IPS-18c (cell line): Measurements from ENCODE around the gene DISC1.
"Not testable (repeated sequence)": the region's sequence is repeated elsewhere in the genome, so short reads cannot be mapped to it uniquely, and the experiment has no call there.

Source experiments
- H3K4me3 ChIP-seq: 2 replicates; pipeline ENCODE4 v1.7.0; 2013; ENCODE audit warnings: low read depth, mild to moderate bottlenecking, low read length, moderate library complexity; ENCODE audit not compliant: insufficient read depth
- H3K9me3 ChIP-seq: one replicate; pipeline ENCODE4 v1.6.1; 2013; ENCODE audit warnings: mild to moderate bottlenecking, low read length, moderate library complexity; ENCODE audit not compliant: control insufficient read depth, insufficient read depth

DISC1 gene

GRCh38 chr1:231761252-231761651, 134.7 kb downstream of the DISC1 start:
- no peak overlapping the region for H3K4me3 ChIP-seq
- peaks cover 3% of the 10 kb centered on the region for H3K9me3 ChIP-seq

- no peak overlapping the region for H3K4me3 ChIP-seq
- peaks cover 3% of the 10 kb centered on the region for H3K9me3 ChIP-seq
Measured at GRCh38 chr1:231761747-231762541, 135.4 kb downstream of the DISC1 start.

- Histone ChIP-seq H3K4me3 (no peak overlapping the region), H3K9me3 (peaks cover 3% of the 10 kb centered on the region)
Measured at GRCh38 chr1:231763456-231763855, 136.9 kb downstream of the DISC1 start.

GRCh38 chr1:231765825-231766224, 139.2 kb downstream of the DISC1 start:
- not testable (repeated sequence) for H3K9me3 ChIP-seq, H3K4me3 ChIP-seq

- Histone ChIP-seq H3K9me3 (peaks cover 3% of the 10 kb centered on the region), H3K4me3 (no peak overlapping the region)
Measured at GRCh38 chr1:231767471-231767870, 140.9 kb downstream of the DISC1 start.

DNA sequence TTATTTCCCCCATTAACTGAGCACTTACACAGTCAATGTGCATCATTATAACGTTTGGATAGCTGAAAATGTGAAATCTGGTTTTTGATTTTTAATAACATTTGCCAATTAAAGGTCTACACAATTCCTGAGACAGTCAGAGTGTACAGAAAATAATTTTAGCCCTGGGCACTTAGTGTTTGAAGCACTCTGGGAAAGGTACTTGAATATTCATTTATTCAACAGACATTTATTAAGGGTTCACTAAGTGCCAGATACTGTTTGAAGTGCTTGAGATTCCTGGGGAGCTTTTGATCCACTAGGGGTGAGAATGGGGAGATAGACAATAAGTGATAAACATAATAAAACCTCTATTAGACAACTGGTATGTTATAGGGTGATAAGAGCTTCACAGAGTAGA, 141.8 kb downstream of the DISC1 start:
- peaks cover 3% of the 10 kb centered on the region for H3K9me3 ChIP-seq
- no peak overlapping the region for H3K4me3 ChIP-seq

DNA sequence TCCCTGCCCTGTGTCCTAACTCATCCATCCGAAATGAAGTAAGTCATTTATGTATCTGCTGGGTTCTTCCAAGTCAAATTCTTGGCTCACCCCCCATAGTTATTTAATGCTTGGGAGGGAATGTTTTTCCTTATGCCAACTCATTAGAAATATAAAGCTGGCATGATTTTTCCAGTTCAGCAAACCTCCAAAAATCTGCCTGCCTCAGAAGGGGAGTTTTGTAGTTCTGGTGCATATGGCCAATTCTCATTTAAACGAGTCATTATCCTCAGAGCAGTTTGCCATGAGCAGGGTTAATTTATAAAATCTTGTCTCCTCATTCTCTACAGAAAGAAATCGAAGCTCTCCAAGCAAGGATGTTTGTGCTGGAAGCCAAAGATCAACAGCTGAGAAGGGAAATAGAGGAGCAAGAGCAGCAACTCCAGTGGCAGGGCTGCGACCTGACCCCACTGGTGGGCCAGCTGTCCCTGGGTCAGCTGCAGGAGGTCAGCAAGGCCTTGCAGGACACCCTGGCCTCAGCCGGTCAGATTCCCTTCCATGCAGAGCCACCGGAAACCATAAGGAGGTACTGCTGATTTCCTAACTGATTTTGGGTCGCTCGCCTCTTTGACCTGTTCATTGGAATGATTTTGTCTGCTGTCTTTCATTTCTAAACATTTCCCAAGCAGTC, 144.1 kb downstream of the DISC1 start:
- no peaks in the 10 kb centered on the region for H3K9me3 ChIP-seq
- no peak overlapping the region for H3K4me3 ChIP-seq

GRCh38 chr1:231774719-231775335, 148.2 kb downstream of the DISC1 start:
- H3K4me3 ChIP-seq = no peak overlapping the region

DNA sequence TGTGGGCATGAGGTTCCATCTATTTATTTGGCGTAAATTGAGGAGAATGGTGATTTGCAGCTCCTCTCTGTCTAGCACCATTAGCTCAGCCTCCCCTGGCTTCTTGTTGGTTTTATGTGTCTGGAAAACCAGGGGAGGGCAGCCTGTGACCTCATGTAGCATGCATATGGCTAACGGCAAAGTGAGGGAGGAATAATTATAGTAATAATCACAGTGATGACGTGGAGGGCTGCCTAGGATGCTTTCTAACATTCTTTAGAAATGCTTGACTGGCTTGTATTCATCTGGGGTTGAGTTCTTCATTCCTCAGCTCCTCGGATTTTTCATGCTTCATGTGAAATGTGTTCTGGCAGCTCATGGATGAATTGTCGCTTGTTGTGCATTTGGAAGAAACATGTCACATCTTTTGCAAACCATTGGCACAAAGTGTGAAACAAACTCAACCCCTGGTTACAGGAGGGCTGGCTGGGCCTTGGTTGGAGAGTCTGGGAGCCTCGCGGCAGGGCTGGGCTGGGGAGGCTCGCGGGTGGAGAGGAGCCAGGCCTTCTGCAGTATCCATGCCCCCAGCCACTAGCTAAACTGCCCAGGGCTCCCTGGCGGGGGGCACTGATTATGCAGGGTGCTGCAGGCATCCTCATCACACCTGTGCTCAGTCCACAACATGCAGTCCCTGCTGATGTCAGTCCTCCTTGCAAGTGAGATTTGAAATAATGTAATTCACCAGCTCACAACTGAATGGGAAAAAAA, 149.6 kb downstream of the DISC1 start:
- Histone ChIP-seq H3K9me3 (no peaks in the 10 kb centered on the region), H3K4me3 (no peak overlapping the region)

More at GRCh38 chr1:231774719-231775335, 148.2 kb downstream of the DISC1 start:
- H3K9me3 ChIP-seq = no peaks in the 10 kb centered on the region

GRCh38 chr1:231776757-231777062, 150.1 kb downstream of the DISC1 start:
- Histone ChIP-seq H3K9me3 (no peaks in the 10 kb centered on the region), H3K4me3 (no peak overlapping the region)

DNA sequence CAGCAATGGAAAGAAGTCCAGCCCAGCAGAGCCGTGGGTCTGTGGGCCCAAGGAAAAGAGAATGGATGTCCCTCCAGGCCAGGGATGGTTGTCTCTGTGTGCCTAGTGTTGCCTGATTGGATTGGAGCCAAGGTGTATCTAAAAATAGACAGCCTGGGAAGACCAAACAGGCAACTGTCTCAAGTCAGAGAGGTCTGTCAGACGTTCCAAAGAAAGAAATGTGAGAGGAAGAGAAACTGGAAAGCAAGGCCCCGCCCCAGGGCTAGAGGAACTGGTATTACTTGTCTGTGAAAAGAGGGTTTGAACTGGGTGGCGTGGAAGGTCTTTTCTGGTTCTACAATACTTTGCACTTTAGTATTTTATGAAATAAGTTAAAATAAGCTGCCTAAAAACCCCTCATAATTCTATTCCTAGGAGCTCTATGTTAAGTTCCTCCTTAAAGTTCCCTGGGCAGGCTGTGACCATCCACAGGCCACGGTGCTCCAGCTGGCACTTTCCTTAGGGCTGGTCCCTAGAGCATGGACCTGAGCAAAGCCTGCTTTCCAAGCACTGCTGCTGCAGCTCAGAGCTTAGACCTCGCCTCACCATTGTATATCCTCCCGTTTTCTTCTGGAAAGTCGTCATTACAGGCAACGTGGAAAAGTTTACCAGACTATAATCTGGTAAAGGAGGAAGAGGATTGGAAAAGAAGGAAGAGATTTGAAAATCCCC, 151.6 kb downstream of the DISC1 start:
- Histone ChIP-seq H3K9me3 (no peaks in the 10 kb centered on the region), H3K4me3 (no peak overlapping the region)

DNA sequence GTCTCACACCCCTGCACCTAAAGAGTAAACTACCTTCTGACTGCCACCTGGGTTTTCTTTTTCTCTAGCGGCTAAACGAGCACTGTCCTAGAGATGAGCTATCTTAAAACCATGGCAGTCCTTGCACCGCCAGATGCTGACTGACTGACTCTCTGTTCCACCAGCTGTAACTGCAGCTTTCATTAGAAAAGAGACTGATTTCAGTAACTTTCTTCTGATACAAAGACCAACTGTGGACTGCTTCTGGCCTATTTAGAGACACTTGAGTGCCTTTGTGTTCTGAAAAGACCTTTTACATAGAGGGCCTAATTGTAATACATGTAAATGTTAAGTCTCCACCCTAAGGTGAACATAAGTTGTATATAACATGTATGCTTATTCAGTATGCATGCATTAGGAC, 152.5 kb downstream of the DISC1 start:
- no peak overlapping the region for H3K4me3 ChIP-seq
- no peaks in the 10 kb centered on the region for H3K9me3 ChIP-seq

- Histone ChIP-seq H3K4me3 (no peak overlapping the region), H3K9me3 (no peaks in the 10 kb centered on the region)
Measured at GRCh38 chr1:231781892-231782291, 155.3 kb downstream of the DISC1 start.

DNA sequence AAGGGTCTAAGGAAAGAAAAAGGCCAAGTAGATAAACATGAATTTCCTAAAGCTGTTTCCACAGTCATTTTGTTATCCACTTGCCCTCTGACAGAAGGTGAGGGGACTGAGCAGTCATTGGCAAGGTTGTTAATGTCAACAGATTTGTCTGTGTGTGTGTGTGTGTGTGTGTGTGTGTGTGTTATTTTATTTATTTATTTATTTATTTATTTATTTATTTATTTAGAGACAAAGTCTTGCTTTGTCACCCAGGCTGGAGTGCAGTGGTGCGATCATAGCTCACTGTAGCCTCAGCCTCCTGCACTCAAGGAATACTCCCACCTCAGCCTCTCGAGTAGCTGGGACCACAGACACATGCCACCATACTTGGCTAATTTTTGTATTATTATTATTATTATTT, 158.5 kb downstream of the DISC1 start:
- H3K4me3 ChIP-seq = not testable (repeated sequence)

GRCh38 chr1:231786126-231786525, 159.5 kb downstream of the DISC1 start:
- Histone ChIP-seq H3K9me3 (no peaks in the 10 kb centered on the region), H3K4me3 (no peak overlapping the region)

More for the DNA sequence above, 158.5 kb downstream of the DISC1 start:
- H3K9me3 ChIP-seq = not testable (repeated sequence)

DNA sequence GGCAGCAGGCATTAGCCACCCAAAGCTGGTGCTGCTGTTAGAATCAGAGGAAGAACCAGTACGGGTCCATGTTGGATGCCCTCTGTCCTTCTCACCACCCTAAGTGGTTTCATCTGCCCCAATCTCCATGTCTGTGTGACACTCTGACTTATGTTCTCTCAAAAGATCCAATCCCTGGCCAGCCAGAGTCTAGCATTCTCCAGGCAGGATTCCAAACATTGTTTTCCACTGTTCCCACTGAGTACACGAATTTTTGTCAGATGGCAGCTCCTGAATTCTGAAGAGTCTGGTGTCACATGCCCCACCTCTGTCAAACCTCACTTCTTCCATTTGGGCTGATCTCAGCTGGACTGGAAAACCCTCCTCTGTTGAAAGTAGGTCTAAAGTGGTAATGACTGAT, 166.0 kb downstream of the DISC1 start:
- Histone ChIP-seq H3K9me3 (peaks cover 4% of the 10 kb centered on the region), H3K4me3 (no peak overlapping the region)

- Histone ChIP-seq H3K4me3 (no peak overlapping the region), H3K9me3 (peaks cover 4% of the 10 kb centered on the region)
Measured at GRCh38 chr1:231793893-231794292, 167.3 kb downstream of the DISC1 start.
